OCI-LY3 (cell line): ENCODE results near the gene SLC13A3.

ENCODE experiments used
- H2AFZ ChIP-seq: fragments of 200-600, 300-600 bp; shearing (Covaris generic); 2 replicates; pipeline ENCODE4 v1.6.0; 2014; ENCODE audit warnings: antibody characterized with exemption, low read depth, low read length
- H3K27ac ChIP-seq: fragments of 200-600, 300-600 bp; sonication (generic); 2 replicates; pipeline ENCODE4 v1.5.1; 2014; ENCODE audit warnings: mild to moderate bottlenecking, low read length, moderate library complexity, mixed read lengths
- H3K27me3 ChIP-seq: fragments of 200-600, 300-600 bp; sonication (generic); 2 replicates; pipeline ENCODE4 v1.6.1; 2014; ENCODE audit warnings: low read depth, low read length, mixed read lengths
- H3K36me3 ChIP-seq: fragments of 200-600, 300-600 bp; sonication (generic); replicated peaks from 2 replicates; pipeline ENCODE3; 2014; ENCODE audit warnings: low read depth, low read length, mixed read lengths
- H3K4me1 ChIP-seq: fragments of 300-600, 200-600 bp; sonication (generic); 2 replicates; pipeline ENCODE4 v1.6.1; 2014; ENCODE audit warnings: low read length, mixed read lengths
- H3K4me2 ChIP-seq: fragments of 200-600, 300-600 bp; sonication (generic); 2 replicates; pipeline ENCODE4 v1.6.1; 2014; ENCODE audit warnings: low read length, mixed read lengths
- H3K4me3 ChIP-seq: fragments of 300-600, 200-600 bp; sonication (generic); 2 replicates; pipeline ENCODE4 v1.5.1; 2014; ENCODE audit warnings: antibody characterized with exemption, mild to moderate bottlenecking, low read length, moderate library complexity
- H3K79me2 ChIP-seq: fragments of 300-600, 200-600 bp; shearing (Covaris generic); 2 replicates; pipeline ENCODE4 v1.6.1; 2014; ENCODE audit warnings: mild to moderate bottlenecking, low read length, mixed read lengths
- H3K9ac ChIP-seq: fragments of 300-600, 200-600 bp; shearing (Covaris generic); 2 replicates; pipeline ENCODE4 v1.6.0; 2014; ENCODE audit warnings: mild to moderate bottlenecking, low read length, moderate library complexity
- H3K9me3 ChIP-seq: fragments of 200-600, 300-600 bp; shearing (Covaris generic); 2 replicates; pipeline ENCODE4 v1.6.1; 2014; ENCODE audit warnings: low read length, mixed read lengths; ENCODE audit not compliant: insufficient read depth
- H4K20me1 ChIP-seq: fragments of 200-600, 300-600 bp; sonication (generic); 2 replicates; pipeline ENCODE4 v1.6.1; 2016; ENCODE audit warnings: low read length, mixed read lengths; ENCODE audit not compliant: insufficient read depth
- CTCF ChIP-seq: fragments of 200-600, 300-600 bp; sonication (generic); IDR thresholded peaks from 2 replicates; pipeline ENCODE4 v1.5.1; 2014; ENCODE audit warnings: antibody characterized with exemption, low read length, low read depth
- EZH2phosphoT487 ChIP-seq: fragments of 200-600 bp; shearing (Covaris generic); IDR thresholded peaks from 2 replicates; pipeline ENCODE4 v1.6.1; 2018; ENCODE audit warnings: antibody characterized with exemption, mixed run types, low read depth

Gene SLC13A3

GRCh38 chr20:46557231-46557956 is 93.9 kb downstream of the SLC13A3 start:
- H3K27ac ChIP-seq = no peak overlapping the region
- no peaks in the 10 kb centered on the region for H3K36me3 ChIP-seq

GRCh38 chr20:46555370-46555956 is 95.8 kb downstream of the SLC13A3 start:
- H4K20me1 ChIP-seq = no peaks in the 10 kb centered on the region
- no peak overlapping the region for H3K4me3 ChIP-seq
- peaks cover 25% of the 10 kb centered on the region for H3K27me3 ChIP-seq
- H3K9me3 ChIP-seq = no peaks in the 10 kb centered on the region
- no peak overlapping the region for H3K27ac ChIP-seq
- TF ChIP-seq EZH2phosphoT487 (no peak), CTCF (no peak)
- no peaks in the 10 kb centered on the region for H3K36me3 ChIP-seq
- no peaks in the 10 kb centered on the region for H3K79me2 ChIP-seq
- H2AFZ ChIP-seq = no peak overlapping the region
- H3K4me2 ChIP-seq = no peak overlapping the region
- H3K9ac ChIP-seq = no peak overlapping the region
- peaks cover 13% of the 10 kb centered on the region for H3K4me1 ChIP-seq

More at GRCh38 chr20:46557231-46557956, 93.9 kb downstream of the SLC13A3 start:
- peaks cover 15% of the 10 kb centered on the region for H3K4me1 ChIP-seq
- H3K4me3 ChIP-seq = no peak overlapping the region
- H3K27me3 ChIP-seq = peaks cover 22% of the 10 kb centered on the region
- no peak overlapping the region for H2AFZ ChIP-seq
- H3K9ac ChIP-seq = no peak overlapping the region
- H3K79me2 ChIP-seq = no peaks in the 10 kb centered on the region
- H3K4me2 ChIP-seq = no peak overlapping the region
- TF ChIP-seq CTCF = no peak
- no peak for TF ChIP-seq EZH2phosphoT487
- no peaks in the 10 kb centered on the region for H3K9me3 ChIP-seq
- no peaks in the 10 kb centered on the region for H4K20me1 ChIP-seq

DNA sequence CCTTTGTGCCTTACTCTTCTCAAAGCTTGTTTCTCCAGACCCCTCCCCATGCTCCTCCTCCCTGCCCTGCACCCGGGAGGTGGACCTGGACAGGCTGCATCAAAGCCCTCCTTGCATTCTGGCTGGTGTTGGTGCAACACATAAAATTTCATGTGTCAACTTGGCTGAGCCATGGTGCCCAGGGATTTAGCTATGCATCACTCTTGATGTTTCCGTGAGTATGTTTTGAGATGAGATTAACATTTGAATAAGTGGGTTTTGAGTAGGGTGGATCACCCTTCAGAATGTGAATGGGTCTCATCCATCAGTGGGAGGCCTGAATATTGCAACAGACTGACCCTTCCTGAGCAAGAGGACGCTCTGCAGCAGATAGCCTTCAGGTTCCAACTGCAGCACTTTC is 96.4 kb downstream of the SLC13A3 start:
- H3K4me1 ChIP-seq = peaks cover 17% of the 10 kb centered on the region
- peaks cover 30% of the 10 kb centered on the region for H3K27me3 ChIP-seq
- no peaks in the 10 kb centered on the region for H3K79me2 ChIP-seq
- H2AFZ ChIP-seq = no peak overlapping the region
- H4K20me1 ChIP-seq = no peaks in the 10 kb centered on the region
- H3K9me3 ChIP-seq = no peaks in the 10 kb centered on the region
- no peak overlapping the region for H3K27ac ChIP-seq
- H3K4me2 ChIP-seq = no peak overlapping the region
- H3K4me3 ChIP-seq = no peak overlapping the region
- H3K9ac ChIP-seq = no peak overlapping the region
- TF ChIP-seq EZH2phosphoT487 = no peak
- no peak for TF ChIP-seq CTCF
- H3K36me3 ChIP-seq = no peaks in the 10 kb centered on the region

- H3K4me3 ChIP-seq = no peak overlapping the region
- no peaks in the 10 kb centered on the region for H3K36me3 ChIP-seq
- no peak overlapping the region for H3K9ac ChIP-seq
- H3K4me2 ChIP-seq = no peak overlapping the region
- H4K20me1 ChIP-seq = no peaks in the 10 kb centered on the region
- H3K27me3 ChIP-seq = peaks cover 36% of the 10 kb centered on the region
- no peaks in the 10 kb centered on the region for H3K79me2 ChIP-seq
- no peak overlapping the region for H3K27ac ChIP-seq
- no peak overlapping the region for H2AFZ ChIP-seq
- TF ChIP-seq CTCF = no peak
- TF ChIP-seq EZH2phosphoT487 = no peak
- peaks cover 17% of the 10 kb centered on the region for H3K4me1 ChIP-seq
- no peaks in the 10 kb centered on the region for H3K9me3 ChIP-seq
Measured at GRCh38 chr20:46553926-46554325, 97.3 kb downstream of the SLC13A3 start.
